GM18502 (cell line): Measurements from ENCODE around the gene CPVL.
"Not testable (repeated sequence)": the region's sequence is repeated elsewhere in the genome, so short reads cannot be mapped to it uniquely, and the experiment has no call there.

Experiments
- ATAC-seq: cut with Tn5 transposase; IDR thresholded peaks from one replicate; pipeline ENCODE4 v1.9.1; 2021; ENCODE audit warnings: mild to moderate bottlenecking; ENCODE audit not compliant: unreplicated experiment, poor library complexity

Gene CPVL

DNA sequence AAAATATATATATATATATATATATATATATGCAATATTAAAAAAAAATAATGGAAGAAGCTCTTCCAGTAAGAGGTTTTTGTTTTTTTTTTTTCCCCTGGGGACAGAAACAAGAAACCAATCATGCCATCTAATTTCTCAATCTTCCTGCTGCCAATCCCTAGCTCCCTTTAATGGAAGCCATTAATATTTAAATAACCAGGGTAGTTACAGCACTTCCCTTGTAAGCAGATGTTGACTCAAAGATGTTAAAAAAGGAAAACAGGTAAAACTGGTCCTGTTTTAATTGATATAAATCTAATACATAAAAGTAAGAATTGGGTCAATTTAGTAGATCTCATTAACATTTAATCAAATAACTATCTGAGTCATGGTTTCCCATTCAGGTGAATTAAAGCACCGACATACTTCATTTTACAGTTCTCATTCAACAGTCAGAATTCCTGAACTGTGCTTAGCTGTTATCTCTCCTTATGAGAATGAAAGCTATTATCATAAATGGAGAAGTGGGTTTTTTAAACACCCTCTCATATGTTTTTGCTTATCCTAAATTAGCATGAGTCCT lies 22.6 kb downstream of the CPVL start:
- no peak for ATAC-seq

DNA sequence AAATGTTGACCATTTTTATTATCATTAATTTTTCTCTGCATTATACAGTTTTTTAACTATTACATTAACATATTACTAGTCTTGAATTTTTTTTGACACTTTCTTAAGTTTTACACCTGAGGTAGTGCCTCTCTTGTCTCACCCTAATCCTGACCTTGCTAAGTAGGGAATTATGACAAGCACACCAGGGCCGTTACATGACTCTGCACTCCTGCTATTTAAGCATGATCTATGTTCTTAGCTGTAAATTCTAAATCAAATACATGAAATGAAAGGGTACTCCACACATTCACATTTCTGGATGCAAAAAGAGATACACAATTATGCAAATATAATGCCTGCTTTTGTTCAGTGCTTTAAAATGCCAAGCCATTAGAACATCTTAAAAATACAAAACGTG lies 23.6 kb downstream of the CPVL start:
- no peak for ATAC-seq

DNA sequence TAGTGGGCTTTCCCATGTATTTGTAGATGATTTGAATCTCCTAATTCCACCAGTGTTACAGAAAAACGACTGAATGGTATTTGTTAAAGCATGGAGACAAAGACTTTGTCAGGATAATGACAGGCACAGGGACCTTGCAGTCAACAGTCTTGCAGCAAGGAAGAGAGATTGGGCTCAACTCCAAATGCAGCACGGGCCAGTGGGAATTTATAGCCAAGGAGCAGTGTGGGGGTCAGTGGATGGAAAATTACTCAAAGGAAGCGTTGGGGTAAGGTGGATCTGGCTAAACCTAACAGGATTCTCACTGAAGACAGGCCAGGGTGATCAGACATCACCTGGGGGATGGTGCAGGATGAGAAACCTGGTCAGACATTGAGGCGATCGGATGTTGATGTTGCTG lies 24.3 kb downstream of the CPVL start:
- no peak for ATAC-seq

DNA sequence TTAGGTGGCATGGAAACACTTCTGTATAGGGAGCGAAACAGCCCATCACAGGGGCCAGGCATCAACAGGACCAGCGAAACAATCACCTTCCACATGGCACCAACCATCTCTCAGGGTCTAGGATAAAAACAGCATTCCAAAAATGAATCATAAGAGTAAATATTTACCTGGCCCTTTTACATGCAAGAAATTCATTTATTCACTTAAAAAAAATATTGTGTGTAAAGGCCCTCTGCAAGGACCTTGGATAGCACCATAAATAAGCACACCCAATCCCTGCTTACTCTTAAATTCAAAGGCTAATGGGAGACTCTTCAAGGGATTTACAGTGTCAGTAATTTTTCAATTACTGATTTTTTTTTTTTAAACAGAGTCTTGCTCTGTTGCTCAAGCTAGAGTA lies 25.4 kb downstream of the CPVL start:
- ATAC-seq: no peak

DNA sequence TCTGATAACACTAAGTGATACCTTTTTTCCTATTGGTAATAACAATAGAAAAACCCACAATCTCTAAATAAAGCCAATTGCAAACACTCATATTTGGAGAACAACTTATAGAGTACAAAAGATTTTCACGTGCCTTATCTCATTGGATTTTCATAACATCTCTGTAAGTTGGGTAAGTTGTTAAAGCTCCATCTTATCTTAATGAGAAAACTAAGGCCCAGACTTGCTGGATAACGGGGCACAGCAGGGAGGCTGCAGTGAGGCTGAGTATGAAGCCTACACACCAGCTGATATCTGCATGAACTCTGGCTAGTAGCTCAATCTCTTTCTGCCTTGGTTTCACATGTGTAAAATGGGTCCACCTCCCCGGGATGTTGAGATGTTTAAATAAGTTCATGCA lies 26.8 kb downstream of the CPVL start:
- no peak for ATAC-seq

- ATAC-seq: no peak
These were observed 29.8 kb downstream of the CPVL start for GRCh38 chr7:29116361-29117200.

DNA sequence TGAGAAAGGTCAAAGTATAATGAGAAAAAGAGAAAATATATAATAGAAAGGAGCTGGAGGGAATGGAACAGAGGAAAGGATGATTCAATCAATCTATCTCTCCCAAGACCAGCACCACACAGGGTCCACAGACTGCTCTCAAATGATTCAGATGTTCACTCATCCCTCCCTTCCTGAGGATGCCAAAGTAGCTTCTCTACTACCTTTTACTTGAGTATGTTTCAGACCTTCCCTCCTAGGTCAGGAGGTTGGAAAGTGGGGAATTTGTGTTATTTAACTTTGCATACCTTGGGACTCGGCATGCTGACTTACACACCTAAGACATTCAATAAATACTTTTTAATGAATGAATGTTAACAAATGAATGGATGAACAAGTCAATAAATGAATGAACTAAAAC lies 30.6 kb downstream of the CPVL start:
- no peak for ATAC-seq

GRCh38 chr7:29115130-29115687 lies 31.1 kb downstream of the CPVL start:
- no peak for ATAC-seq

DNA sequence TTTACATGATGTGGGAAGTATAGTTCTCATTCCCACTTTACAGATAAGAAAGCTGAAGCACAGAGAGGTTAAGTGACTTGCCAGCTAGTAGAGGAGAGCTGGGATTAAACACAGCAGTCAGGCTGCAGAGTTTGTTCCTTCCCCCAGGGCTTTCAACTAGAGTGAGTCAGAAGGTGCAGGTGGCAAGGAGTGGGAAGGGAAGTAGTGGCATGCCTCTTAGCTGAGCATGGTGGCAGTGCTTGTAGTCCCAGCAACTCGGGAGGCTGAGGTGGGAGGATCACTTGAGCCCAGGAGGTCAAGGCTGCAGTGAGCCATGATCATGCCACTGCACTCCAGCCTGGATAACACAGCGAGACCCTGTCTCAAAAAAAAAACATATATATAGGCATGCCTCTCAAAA lies 32.1 kb downstream of the CPVL start:
- ATAC-seq: not testable (repeated sequence)

DNA sequence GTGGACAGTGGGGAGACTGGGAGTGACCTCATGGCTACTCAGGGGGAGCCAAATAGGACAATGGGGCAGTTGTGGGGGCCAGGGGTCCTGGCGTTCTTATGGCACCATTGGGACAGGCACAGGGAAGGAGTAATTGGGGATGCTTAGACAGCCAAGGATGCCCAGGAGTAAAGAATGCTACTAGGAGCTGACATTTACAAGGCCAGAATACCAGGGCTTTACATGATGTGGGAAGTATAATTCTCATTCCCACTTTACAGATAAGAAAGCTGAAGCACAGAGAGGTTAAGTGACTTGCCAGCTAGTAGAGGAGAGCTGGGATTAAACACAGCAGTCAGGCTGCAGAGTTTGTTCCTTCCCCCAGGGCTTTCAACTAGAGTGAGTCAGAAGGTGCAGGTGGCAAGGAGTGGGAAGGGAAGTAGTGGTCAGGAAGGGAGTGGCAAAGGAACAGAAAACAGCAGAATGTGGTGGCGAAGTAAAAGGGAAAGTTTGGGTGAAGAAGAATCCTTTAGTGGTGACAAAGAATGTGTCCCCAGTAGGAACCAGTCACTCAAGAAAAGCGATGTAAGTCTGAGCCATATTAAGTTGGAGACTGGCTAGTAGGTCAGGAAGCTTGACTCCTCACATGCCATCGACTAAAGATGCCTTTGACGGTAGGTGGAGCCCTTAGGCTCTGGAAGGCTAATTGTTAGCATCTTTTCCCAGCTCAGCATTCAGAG lies 32.8 kb downstream of the CPVL start:
- no peak for ATAC-seq

GRCh38 chr7:29112721-29113120 lies 33.6 kb downstream of the CPVL start:
- ATAC-seq: no peak

- ATAC-seq: no peak
These were observed 36.4 kb downstream of the CPVL start for GRCh38 chr7:29109899-29110298.

GRCh38 chr7:29109358-29109757 lies 37.0 kb downstream of the CPVL start:
- no peak for ATAC-seq

GRCh38 chr7:29107056-29107455 lies 39.3 kb downstream of the CPVL start:
- ATAC-seq: no peak

- no peak for ATAC-seq
These were observed 39.7 kb downstream of the CPVL start for GRCh38 chr7:29106669-29106988.

DNA sequence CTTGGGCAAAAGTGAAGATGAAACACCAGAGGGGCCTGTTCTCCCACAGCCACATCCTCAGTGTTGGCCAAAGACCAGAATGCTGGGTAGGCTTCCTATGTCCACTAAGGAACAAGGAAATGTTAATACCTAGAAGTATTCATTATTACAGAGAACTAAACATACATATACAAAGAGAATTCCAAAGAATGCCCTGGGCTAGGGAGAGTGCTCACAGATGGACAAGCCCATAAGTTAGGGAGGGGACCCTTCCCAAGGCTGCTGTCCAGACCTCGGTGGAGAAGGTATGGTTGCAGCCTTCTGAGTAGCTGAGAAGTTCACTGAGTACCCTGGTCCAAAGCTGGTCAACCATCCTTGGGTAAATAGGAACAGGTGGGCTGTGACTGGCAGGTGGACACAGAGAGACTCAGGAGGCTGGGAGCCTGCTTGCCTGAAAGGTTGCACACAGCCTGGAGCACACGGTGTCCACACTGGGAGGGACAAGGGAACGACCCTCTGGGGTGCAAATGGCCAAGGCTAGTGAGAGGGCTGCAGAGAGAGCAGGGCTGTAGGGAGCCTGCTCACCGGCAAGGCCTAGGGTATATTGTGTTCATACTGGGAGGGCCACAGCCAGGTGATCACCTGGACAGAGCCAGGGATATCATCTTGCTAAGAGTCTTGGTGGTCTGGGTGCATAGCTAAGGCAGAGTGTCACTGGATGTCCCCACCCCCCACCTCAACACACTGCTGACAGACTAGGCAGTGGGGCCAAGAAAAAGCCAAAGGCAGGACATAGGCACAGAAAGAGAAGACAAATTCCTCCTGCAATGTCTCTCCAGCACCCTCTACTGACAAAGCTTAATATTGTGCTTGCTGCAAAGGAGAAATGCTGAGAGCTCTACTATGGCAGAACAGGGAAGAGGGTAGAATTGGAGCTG lies 40.3 kb downstream of the CPVL start:
- ATAC-seq: no peak

DNA sequence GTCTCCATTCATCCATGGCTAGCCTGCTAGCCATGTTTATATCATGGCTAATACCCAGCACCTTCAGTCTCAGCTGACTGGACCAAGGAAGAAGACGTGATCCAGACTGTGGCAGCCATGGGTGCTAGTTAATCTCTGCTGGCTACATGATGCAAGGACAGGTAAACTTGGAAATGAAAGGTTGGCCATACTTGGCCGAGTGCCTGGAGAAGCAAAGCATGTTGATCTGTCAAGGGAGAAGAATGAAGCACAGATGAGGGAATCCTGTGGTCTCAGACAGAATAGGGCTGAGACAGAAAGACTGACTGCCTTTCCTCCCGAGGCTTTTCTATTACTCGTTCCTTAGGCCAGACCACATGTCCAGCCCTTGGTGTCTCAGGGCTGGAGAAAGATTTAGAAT lies 41.1 kb downstream of the CPVL start:
- ATAC-seq: no peak

- ATAC-seq: no peak
These were observed 43.7 kb downstream of the CPVL start for GRCh38 chr7:29102558-29103151.

DNA sequence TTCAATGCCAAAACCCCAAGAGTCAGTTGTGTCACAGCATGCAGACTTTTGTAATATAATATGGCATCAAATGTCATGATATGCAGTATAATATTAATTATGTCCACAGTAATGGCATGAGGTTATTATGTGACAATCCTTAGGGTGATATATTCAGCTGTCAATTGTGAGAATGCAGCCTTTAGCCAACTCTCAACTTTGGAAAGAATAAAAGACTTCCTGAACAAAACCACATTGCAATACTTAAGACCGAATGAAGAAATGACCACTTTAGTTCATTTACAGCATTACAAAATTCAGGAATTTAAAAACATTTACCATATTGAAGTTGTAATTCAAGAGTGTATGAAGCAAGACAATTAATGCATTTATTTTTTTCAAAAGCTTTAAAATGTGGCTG lies 45.4 kb downstream of the CPVL start:
- ATAC-seq: no peak
